HG02678 (cell line): ENCODE measurements around the gene HBS1L.
A peak's percentile ranks its signal among the peaks of the same experiment; 100 is the strongest.

Source experiments
- ATAC-seq: cut with Tn5 transposase; IDR thresholded peaks from one replicate; pipeline ENCODE4 v1.9.1; 2021; ENCODE audit warnings: mild to moderate bottlenecking, moderate library complexity; ENCODE audit not compliant: unreplicated experiment

HBS1L gene

DNA sequence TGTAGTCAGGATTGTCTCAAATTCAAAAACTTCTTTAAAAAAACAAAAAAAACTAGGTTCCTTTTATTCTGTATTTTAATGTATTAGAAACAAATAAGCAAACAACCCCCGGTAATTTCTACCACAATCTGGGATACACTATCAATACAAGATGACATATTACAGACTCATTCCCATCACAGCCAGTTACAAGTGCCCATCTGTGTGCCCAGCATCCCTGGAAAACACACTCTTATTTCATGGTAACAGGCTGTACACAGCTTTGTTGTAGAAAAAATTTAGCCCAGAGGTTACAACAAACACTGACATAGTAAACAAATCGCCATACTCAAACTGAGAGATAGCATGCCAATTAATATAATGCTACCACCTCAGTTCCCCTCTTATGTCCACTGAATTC lies 16.3 kb downstream of the HBS1L start:
- ATAC-seq, result no peak

- no peak for ATAC-seq
Measured at GRCh38 chr6:135037541-135037940, 17.1 kb downstream of the HBS1L start.

DNA sequence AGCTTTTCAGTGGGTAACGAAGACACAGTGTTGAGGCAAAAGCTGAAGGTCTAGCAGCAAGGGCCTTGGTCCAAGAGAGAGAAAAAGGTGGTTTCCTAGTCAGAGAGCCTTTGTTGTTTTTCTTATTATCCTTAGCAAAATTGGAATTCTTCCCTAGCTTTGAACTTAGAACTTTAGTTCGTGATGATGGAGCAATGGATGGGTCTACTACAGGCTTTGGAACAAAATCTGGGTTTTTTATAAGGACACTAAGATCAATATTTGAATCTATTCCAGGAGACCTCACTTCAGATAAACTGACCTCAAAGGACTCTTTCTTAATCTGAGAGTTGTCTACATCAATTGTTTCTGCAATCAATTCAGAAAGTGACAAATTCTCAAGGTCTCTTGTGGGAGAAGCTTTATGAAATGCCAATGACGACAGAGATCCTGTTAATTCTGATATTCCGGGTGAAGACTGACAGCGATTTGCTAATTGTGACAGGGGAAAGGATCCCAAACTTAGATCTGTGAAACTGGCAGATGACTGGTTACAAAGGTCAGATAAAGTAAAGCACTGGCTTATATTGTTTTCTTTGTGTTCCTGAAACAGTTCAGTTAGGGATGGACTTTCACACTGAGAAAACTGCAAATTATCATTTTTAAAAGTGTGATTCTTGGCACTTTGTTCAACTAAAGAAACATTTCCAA lies 17.7 kb downstream of the HBS1L start:
- ATAC-seq, result no peak

DNA sequence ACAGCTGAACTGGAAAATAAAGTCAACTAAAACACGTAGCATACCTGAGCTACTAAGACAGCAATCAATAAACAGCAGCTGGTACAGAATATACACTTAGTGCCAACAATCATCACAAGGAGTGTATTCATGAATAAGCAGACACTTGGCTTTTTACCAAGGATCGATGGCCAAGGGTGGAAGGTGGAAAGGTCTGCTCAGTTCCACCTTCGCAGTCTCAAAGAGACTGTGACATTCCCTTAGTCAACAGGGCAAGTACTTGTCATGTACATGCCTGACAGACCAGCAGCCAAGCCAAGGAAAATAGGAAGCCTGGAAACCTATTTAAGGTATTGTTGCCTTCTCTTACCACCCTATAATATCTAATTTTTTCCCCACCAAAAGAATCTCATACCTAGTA lies 21.4 kb downstream of the HBS1L start:
- ATAC-seq, result no peak

- no peak for ATAC-seq
Measured at GRCh38 chr6:135030532-135031178, 24.0 kb downstream of the HBS1L start.

DNA sequence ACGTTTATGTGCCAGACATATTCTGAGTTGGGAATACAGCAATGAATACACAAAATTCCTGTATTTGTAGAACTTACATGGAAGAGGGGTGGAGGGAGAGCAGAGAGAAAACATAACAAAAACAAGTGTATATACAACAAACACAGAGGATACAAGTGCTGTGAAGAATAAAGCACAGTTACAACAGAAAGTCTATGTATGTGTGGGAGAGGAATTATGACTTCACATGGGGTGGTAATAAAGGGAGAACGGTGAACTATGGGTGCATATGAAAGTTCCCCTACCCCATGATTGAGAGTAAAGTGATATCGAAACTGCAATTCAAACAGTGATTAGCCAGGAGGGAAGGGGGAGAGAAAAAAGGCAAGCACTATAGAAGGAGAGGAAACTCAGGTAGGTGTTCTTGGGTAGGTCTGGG lies 24.6 kb downstream of the HBS1L start:
- peak; percentile 95 for ATAC-seq

DNA sequence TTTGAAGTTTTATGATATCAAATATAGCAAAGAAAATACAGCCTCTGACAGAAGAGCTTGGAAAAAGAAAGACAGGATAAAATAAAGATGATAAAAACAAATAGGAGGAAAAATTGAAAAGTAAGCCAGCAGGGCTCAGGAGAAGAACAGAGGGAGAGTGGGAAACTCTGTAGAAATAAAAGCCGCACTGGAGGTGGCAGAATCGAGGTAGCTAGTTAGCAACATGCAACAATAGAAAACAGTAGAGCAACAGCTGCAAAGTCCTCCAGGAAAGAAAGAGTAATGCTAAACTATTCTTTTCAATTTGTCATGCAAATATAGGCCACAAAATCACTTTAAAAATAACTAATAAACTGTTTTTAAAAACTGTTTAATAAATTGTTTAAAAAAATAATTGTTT lies 28.8 kb downstream of the HBS1L start:
- no peak for ATAC-seq

DNA sequence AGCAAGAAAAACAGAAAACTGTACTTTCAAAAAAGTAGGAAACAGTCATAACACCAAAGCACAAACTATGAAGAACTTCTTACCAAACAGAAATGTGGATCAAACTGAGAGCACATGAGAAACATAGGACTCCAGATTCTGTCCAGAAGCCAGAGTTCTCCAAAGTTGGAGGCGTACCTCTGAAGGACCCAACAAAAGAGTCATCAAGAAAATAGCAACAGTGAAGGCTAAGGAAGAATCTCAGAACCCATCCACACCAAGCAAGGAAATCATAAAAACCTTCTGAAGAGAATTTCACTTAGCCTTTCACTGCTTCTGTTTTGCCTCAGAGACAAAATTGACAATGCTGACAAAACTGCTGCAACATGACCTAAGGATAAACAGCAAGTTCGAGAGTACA lies 29.4 kb downstream of the HBS1L start:
- ATAC-seq, result no peak

GRCh38 chr6:135022050-135022697 lies 32.4 kb downstream of the HBS1L start:
- ATAC-seq, result no peak

GRCh38 chr6:135021310-135022049 lies 33.1 kb downstream of the HBS1L start:
- peak; percentile 75 for ATAC-seq

- ATAC-seq, result no peak
Measured at GRCh38 chr6:135018941-135019340, 35.7 kb downstream of the HBS1L start.

GRCh38 chr6:135018052-135018451 lies 36.6 kb downstream of the HBS1L start:
- no peak for ATAC-seq

- ATAC-seq, result peak; percentile 93
Measured at GRCh38 chr6:135014353-135014832, 40.2 kb downstream of the HBS1L start.

DNA sequence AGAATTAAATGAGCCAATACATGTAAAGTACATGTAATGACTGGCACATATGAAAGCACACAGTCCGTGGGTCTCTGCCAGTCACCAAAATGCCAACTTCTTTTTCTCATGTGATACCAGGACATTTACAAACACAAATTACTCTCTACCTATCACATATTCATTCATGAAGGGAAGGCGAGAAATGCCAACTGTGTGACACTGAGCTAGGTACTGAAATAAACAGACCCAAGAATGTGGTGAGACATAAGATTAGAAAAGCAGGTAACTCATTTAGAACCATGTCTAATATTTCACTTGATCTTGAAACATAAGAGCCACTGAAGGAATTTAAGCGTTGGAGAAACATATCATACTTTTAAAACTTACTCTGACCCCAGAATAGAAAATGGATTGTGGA lies 41.4 kb downstream of the HBS1L start:
- no peak for ATAC-seq

DNA sequence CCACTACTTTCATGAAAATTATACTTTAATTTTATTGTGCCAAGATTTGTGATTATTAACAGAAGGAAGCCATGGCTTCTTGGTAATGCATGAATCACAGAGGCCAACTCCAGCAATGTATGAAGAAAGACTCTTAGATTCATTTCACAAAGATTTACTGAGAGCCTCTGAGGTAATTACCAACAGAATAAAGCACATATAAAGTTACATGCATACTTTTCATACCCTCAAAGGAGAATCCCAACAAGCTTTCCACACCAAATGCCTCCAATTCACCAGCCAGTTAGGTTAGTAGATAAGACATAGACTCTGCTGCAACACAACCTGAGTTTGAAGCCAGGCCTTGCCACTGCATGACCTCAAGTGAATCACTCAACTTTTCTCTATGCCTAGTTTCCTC lies 41.9 kb downstream of the HBS1L start:
- no peak for ATAC-seq

- ATAC-seq, result no peak
Measured at GRCh38 chr6:135012349-135012748, 42.3 kb downstream of the HBS1L start.

- no peak for ATAC-seq
Measured at GRCh38 chr6:135008941-135009290, 45.7 kb downstream of the HBS1L start.

DNA sequence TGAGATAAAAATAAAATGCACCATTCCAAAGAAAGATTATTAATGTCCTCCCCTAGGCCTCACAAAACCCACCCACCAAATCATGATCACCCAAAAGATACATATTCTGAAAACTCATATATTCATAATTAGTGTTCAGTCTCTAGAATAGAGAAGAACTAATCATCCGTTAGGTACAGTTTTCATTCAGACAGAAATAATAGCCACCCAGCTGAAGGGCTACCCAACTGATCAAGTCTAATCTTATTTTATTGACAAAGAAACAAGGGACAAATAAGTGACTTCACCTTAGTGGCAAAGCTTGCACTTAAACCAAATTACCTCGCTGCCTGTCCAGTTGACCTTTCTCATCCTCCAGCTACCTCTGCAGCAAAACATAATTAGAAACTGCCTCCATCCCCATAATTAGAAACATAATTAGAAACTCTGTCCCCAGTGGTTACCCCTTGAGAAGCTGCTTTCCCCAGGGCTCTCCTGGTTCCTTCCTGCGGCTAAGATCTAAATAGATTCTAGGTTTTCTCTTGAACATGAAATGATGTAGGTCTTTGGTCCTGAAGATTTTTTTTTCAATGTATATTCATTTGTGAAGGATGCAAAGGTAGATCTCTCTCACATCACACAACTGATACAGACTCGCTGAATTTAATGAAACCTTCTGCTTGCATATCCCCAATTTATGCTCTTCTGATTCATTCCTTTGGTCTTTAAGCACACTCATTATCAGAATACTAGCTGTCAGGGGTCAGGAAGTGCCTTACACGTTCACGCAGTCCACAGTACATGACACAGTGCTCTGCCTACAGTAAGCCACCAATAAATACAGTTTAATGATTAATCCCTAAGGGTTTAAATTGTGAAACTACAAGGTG lies 46.3 kb downstream of the HBS1L start:
- peak; percentile 90 for ATAC-seq

GRCh38 chr6:135006386-135006914 lies 48.2 kb downstream of the HBS1L start:
- no peak for ATAC-seq

DNA sequence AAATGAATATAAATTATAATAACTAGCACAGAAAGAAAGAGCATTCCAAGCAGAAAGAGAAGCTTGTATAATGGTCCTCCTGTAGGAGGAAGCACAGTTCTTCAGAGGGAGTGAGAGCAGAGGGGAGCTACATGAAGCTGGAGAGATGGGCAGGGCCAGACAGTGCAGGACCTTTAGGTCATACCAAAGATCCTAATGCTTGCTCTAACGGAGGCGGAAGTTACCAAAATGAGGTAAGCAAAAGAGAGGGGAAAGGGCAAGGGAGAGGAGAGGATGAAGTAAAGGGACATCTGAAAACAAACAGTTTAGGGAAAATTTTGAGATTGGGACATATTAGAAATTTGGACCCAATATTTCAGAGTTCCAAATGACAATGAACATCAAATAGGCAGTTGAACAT lies 50.2 kb downstream of the HBS1L start:
- ATAC-seq, result no peak
